Posterior vena cava (tissue), 2 donors: ENCODE measurements around the gene GJC2. TPM values are rescaled to one million over a fixed set of nuclear protein-coding genes. Genes with fewer than 3 reads are reported as not detected.
"Not testable (repeated sequence)": the region's sequence is repeated elsewhere in the genome, so short reads cannot be mapped to it uniquely, and the experiment has no call there.

Source experiments
- DNase-seq: peaks from one replicate; pipeline ENCODE4 v3.0.0-alpha.2; 2020; ENCODE audit warnings: low spot score
- intact Hi-C, 2 donors: fragments of 100-400 bp; cut with DNase I; formaldehyde crosslinking; loops; one replicate each; pipeline versions ENCODE4 v1.14.1 to v1.14.2; 2022 to 2023
- total RNA-seq, 2 donors: library from RNA; stranded (reverse); fragmentation: NEBNext Ultra II Directional; extraction: Animal tissue kit (Norgen Biotek cat#: 25700); gene quantifications; one replicate each; pipeline ENCODE4 v1.2.1, GENCODE V29; 2021
- donor health status: DM: yes; HTN: yes; CAD: no.
- donor health status: DM: yes; HTN: yes; CAD: no.

GJC2 gene
- total RNA-seq, 2 donors from 2014 or later = 6.9 to 8.2 TPM

DNA sequence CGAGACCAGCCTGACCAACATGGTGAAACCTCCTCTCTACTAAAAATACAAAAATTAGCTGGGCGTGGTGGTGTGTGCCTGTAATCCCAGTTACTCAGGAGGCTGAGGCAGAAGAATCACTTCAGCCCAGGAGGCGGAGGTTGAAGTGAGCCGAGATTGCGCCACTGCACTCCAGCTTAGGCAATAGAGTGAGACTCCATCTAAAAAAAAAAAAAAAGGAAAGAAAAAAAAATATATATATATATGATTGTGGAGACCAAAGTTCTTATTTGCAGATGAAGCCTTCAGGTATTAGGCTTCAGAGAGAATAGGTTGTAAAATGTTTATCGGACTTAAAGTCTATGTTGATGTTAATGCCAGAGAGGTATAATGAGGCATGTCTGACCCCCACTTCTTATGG lies 38.4 kb upstream of the GJC2 start:
- DNase-seq, intact Hi-C loops: not testable (repeated sequence)

DNA sequence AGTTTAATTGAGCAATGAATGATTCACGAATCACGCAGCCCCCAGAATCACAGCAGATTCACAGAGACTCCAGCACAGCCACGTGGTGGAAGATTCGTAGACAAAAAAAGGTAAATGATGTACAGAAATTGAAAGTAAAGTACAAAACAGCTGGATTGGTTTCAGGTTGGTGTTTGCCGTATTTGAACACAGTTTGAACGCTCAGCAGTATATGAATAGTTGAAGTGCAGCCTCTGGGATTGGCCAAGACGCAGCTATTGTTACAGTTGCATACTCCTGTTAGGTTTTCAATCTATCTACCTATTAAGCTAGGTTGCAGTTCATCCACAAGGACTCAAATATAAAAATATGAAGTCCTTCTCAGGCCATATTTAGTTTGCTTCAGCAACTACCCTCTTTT lies 37.6 kb upstream of the GJC2 start:
- intact Hi-C loops = no loop called here
- no peak for DNase-seq

DNA sequence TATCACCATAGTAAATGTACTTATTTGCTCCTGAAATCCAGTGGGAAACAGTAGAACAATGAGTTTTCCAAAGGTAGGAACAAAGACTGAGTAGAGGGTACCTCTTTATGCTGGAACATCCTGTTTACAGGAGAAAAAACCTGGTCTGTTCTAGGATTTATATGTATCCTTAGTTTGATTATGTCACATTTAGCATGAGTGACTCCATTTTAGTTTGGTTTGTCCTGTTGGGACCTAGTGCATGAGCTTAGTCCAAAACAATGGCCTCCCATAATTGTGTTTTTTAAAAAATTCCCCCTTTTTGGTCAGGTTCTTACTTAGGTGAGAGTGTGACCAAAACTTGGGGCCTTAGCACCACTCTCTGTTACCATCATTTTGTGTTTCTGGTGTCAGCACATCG lies 37.1 kb upstream of the GJC2 start:
- DNase-seq = no peak
- intact Hi-C loops = no loop called here

DNA sequence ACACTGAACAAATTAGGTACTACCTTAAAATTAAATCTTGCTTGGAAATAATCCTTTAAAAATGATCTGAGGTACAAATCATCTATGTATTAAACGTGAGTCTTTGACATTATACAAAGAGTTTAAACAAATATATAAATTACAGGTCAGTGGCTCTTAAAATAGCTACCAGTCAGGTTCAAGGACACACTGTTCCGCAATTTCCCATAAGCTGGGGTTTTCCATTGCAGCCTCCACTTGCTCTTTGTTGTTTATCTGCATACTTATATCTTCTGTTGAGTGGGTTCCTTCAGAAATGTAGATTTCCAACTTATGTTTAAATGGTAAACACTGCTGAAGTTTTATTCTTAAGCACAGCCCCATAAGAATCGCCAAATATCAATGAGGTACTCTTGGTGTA lies 34.9 kb upstream of the GJC2 start:
- no peak for DNase-seq
- intact Hi-C loops = no loop called here

DNA sequence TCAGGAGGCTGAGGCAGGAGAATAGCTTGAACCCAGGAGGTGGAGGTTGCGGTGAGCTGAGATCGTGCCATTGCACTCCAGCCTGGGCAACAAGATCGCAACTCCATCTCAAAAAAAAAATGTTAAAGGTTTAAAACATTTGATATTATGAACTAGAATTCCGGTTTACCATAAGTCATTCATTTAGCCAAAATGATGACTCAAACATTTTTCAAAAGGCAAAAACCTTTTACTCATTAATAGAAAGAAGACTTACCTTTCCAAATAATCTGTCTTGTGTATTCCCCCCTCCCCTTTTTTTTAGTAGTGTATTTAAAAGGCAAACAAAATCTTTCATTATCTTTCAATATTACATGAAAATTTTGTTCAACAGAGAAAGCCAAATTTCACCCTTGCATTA lies 32.4 kb upstream of the GJC2 start:
- intact Hi-C loops = no loop called here

GRCh38 chr1:228118040-228118439 lies 31.7 kb upstream of the GJC2 start:
- DNase-seq = no peak
- intact Hi-C loops = no loop called here

More for the DNA sequence above, 32.4 kb upstream of the GJC2 start:
- no peak for DNase-seq

DNA sequence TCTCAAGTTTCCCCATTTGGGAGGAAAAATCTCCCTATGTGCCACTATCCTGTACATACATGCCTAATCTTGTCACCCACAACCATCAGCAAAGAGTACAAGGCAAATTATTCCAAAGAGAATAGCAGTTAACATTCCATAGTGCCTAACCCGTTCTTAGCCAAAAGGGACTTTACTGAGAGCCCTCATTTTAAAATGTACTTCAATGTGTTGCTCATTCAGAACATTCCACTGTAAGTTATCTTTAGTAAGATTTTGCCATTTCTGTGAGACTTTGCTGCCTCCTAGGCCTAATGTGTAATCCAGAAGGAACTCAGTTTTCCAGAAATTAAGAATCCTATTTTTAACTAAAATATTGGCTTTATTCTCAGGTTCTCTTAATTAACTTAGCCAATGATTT lies 29.4 kb upstream of the GJC2 start:
- intact Hi-C loops = no loop called here
- no peak for DNase-seq

- no peak for DNase-seq
- intact Hi-C loops = no loop called here
These were observed 28.8 kb upstream of the GJC2 start for GRCh38 chr1:228120857-228121489.

DNA sequence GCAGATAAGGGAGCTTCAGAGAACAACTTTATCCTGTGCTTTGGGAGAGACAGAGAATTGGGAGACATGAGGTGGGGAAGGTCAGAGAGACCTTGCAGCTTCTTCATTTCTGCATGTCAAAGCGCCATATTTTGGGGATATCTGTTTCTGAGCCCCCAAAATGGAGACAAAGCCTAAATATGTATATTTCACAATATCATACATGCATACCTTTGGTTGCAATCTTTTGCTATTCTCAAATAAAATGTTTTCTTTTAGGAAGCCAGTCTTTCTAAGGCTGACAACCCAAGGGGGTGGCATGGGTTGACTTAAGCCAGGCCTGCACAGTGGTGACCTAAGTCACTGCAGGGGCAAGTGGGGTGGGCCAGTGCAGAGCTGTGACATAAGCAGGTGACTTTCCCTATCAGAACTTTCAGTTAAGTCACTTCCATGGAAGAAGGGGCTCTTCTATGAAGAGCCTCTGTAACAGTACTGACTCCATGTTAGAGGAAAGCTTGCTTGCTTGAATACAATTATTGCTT lies 26.7 kb upstream of the GJC2 start:
- DNase-seq = no peak
- intact Hi-C loops = no loop called here

- intact Hi-C loops = no loop called here
- no peak for DNase-seq
These were observed 26.2 kb upstream of the GJC2 start for GRCh38 chr1:228123505-228123904.

DNA sequence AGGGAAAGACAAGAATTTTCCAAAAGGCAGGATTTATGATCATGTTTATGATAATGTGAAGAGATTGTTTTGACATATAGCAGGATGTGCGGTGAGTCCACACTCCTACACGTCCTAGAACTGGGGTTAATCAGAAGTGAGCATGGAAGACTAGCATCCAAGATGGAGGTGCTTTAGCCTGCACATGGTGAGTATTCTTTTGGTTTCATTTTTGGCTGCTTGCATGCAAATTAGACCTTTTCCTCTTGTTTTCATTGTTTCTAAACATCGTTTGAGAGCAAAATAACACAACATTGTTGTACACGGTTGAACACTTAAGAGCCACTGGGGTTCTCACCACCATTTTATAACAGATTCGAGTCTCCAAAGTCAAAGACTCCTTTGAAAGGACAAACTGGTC lies 24.5 kb upstream of the GJC2 start:
- DNase-seq = no peak
- intact Hi-C loops = no loop called here

DNA sequence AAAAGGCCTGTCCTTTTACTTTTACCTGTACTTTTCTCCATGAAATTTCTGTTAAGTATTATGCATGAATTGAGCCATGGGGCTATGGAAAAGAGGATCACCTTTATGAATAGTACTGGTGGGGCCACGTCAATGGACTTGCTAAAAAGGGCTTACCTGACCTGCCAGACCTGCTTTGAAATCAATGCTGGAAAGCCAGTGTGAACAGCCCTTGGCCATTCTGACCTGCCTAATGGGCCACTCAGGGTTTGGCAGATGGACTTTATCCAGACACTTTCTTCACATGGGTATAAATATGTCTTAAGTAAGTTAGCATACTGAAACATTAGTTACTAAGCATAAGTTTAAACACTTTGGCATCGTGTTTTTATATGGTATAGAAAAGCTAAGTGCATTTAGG lies 18.0 kb upstream of the GJC2 start:
- DNase-seq = no peak
- intact Hi-C loops = no loop called here

DNA sequence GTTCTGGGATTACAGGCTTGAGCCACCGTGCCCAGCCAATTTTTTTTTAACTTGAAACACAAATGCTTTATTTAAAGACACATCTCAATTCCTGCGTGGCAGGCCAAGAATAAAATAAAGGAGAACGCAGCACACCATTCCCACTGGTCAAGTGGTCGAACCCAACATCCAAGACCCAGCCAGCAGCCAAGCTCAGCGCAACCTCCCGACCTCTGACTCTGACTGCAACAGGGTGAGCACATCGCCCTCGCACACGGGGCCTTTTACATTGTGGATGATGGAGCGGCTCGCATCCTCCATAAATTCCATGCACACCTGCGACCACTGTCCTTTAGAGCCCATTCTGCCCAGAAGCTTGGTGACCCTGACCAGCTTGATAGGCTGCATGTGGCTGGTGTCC lies 15.1 kb upstream of the GJC2 start:
- intact Hi-C loops = no loop called here
- no peak for DNase-seq

DNA sequence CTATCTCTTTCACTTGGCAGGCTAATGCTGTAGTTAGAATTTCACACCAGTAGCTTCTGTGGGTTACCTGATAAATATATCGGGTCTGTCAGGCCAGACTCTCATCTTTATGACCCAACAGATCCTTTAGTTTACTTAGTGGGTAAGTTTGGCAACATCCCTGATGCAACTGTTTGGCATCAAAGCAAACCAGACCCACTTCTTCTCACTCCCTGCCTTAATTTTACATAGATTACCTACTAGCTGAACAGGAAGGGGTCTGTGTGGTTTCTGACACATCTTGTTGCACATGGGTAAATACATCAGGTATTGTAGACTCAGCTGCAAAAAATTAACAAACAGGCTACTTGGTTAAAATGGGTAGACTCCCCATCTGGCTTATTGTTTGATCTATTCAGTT lies 12.8 kb upstream of the GJC2 start:
- intact Hi-C loops = no loop called here
- DNase-seq = no peak

GRCh38 chr1:228139406-228139930 lies 10.3 kb upstream of the GJC2 start:
- peak; percentile 67 for DNase-seq
- intact Hi-C loops = no loop called here

DNA sequence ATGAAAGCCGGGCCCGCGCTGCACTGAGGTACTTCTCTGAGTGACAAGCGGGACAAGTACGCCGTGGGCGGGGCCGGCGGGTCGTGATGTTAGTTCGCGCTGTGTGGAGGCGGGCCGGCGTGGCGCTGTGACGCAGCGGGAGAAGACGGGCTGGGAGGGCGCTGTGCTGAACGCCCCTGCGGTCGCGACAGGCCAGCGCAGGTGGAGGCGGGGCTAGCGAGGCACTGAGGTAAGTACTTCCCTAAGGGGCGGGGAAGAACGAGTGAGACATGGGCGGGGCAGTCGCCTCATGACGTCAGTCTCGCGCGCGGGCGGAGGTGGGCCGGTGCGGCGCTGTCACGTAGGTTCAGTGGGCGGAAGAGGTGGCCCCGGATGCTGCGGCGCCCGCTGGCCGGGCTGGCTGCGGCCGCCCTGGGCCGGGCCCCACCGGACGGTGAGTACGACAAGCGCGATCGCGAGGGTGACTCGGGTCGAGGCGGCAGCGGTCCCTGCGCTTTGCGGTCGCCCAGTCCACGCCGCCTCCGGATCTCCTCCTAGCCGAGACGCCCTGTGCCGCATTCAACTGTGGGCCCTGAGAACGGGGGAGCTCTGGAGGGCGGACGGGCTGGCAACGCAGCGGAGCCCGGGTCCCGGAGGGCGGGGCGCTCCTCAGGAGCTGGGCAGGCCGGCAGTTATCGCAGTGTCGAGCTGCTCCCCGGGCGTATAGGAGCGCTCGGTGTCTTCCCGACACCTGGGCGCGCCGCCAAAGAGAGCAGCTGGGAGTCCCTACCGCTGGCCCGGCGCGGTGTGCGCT lies 9.6 kb upstream of the GJC2 start, which contains the start of gene GUK1:
GUK1 (plus strand) TSS at position 349 of the 793 bp plus-strand sequence; CDS start at position 373, 24 bp downstream.
- intact Hi-C loops = no loop called here
- peak; percentile 100 for DNase-seq

- intact Hi-C loops = no loop called here
These were observed 9.0 kb upstream of the GJC2 start for GRCh38 chr1:228140724-228141225.

GRCh38 chr1:228141226-228142044 lies 8.3 kb upstream of the GJC2 start:
- peak; percentile 87 for DNase-seq
- intact Hi-C loops = no loop called here

More at GRCh38 chr1:228140724-228141225, 9.0 kb upstream of the GJC2 start:
- DNase-seq = no peak

- intact Hi-C loops = no loop called here
- DNase-seq = peak; percentile 66
These were observed 7.5 kb upstream of the GJC2 start for GRCh38 chr1:228142155-228142691.
